ENCODE measurements around the gene GNAI2.
A peak's percentile ranks its signal among the peaks of the same experiment; 100 is the strongest.

GNAI2 gene

DNA sequence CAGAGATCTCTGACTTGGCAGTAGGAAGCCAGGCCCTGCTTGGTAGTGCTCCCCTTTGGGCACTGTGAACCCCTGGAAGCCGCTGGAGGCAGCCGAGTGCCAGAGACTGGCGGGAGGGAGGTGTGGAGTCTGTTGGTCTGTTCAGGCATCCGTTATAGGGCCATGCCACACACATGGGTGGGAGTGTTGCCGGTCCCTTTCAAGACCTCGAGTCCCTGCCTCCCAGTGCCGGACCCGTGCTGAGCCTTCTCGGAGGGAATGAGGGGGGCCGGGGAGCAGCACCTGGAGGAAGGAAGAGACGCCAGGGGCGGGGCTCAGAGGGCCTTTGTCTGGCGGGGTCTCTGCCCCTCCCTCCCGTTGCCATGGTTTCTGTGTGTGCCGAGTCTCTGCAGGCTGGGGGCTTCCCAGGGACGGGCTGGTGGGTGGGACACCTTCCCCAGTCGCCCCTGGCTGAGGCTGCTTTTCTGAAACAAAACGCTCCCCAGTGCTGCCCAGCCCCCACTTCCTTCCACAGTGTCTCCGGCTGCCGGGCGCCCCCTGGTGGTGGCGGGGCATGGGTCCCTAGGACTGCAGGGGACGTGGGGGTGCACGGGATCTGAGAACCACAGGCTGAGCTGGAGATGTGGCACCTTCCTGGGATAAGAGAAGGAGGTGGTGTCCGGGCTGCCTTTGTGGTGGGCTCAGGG is 10.0 kb downstream of the GNAI2 start:
- TF ChIP-seq, protein P1, sequence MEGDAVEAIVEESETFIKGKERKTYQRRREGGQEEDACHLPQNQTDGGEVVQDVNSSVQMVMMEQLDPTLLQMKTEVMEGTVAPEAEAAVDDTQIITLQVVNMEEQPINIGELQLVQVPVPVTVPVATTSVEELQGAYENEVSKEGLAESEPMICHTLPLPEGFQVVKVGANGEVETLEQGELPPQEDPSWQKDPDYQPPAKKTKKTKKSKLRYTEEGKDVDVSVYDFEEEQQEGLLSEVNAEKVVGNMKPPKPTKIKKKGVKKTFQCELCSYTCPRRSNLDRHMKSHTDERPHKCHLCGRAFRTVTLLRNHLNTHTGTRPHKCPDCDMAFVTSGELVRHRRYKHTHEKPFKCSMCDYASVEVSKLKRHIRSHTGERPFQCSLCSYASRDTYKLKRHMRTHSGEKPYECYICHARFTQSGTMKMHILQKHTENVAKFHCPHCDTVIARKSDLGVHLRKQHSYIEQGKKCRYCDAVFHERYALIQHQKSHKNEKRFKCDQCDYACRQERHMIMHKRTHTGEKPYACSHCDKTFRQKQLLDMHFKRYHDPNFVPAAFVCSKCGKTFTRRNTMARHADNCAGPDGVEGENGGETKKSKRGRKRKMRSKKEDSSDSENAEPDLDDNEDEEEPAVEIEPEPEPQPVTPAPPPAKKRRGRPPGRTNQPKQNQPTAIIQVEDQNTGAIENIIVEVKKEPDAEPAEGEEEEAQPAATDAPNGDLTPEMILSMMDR (IDR thresholded peaks at IDR 0.05; ENCODE audit: borderline replicate concordance, insufficient read depth, low read depth, low read length): peak; percentile 99
- peak overlapping the region; percentile 59 for H3K4me3 ChIP-seq (ENCODE audit: low read depth, low read length)

DNA sequence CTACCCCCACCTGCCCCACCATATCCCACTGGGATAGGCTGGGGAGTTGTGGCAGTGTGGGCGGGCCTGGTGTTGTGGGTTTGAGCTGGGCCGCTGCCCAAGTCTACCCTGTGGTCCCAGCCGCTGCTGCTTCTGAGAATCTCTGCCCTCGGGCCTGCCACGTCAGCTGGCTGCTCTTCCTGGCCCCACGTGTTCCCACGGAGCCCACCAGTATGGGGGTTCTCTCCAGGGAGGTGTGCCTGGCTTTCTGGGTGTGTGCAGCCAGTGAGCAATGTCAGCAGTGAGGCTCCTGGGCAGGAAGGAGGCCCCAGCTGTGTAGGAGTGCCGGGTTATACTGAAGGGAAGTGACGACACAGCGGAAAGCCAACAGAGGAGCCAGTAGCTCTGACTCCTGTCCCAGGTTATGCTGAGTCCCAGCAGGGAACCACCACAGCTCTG is 10.5 kb downstream of the GNAI2 start:
- peak overlapping the region; percentile 59 for H3K4me3 ChIP-seq (ENCODE audit: low read depth, low read length)
- TF ChIP-seq, protein P1 (IDR thresholded peaks at IDR 0.05; ENCODE audit: borderline replicate concordance, insufficient read depth, low read depth, low read length): no peak

DNA sequence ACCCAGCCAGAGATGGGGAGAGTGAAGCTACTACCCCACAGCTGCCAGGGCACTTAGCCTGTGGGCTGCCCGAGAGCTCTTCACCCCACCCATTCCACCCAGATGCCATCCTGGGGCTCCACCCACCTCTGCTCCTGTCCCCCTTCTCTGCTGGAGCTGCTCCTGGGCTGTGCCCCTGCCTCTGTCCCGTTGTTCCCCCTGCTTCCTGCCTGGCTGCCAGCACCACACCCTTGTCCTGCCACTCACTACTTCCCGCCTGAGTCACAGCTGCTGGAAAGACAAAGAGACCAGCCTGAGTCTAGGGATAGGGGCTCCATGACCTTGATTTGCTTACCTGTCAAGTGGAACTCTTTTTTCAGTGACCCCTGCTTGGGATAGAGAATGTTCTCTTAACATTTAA is 12.4 kb downstream of the GNAI2 start:
- TF ChIP-seq, protein P1 (IDR thresholded peaks at IDR 0.05; ENCODE audit: borderline replicate concordance, insufficient read depth, low read depth, low read length): no peak
- no peak overlapping the region for H3K4me3 ChIP-seq (ENCODE audit: low read depth, low read length)

GRCh38 chr3:50249457-50249856 is 13.5 kb downstream of the GNAI2 start:
- no peak overlapping the region for H3K4me3 ChIP-seq (ENCODE audit: low read depth, low read length)
- TF ChIP-seq, protein P1 (IDR thresholded peaks at IDR 0.05; ENCODE audit: borderline replicate concordance, insufficient read depth, low read depth, low read length): no peak

DNA sequence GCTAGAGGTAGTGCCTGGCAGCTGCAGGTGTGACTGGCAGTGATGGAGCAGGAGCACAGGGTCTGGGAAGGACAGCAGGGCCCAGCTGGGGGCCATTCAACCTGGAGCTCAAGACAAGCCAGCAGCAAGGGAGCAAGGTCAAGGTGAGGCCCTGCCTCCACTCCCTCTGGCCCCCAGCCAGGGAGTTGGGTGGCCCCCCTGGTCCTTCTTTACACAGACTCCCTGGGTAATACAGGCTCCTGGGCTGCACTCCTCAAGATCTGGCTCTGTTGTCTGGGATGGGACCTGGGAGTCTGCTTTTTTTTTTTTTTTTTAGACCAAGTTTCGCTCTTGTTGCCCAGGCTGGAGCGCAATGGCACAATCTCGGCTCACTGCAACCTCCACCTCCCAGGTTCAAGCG is 14.5 kb downstream of the GNAI2 start:
- H3K4me3 ChIP-seq (ENCODE audit: low read depth, low read length): no peak overlapping the region
- TF ChIP-seq, protein P1 (IDR thresholded peaks at IDR 0.05; ENCODE audit: borderline replicate concordance, insufficient read depth, low read depth, low read length): no peak

DNA sequence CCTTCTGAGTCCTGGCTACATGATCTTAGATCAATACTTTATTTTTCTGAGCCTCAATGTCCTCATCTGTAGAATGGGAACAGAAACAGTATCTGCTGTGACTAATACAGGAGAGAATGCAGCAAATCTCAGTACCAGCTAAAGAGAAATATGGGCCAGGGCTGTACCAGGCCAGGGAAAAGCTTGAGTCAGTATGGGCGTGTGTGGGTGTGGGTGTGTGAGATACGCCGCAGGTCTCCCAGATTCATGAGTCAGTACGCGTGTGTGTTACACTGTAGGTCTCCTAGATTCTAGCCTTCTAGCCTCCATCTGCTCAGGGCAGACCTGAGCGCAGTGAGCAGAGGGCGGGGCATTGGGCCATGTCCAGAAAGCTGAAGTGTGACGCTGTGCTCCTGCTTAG is 15.2 kb downstream of the GNAI2 start:
- TF ChIP-seq, protein P1 (IDR thresholded peaks at IDR 0.05; ENCODE audit: borderline replicate concordance, insufficient read depth, low read depth, low read length): no peak
- no peak overlapping the region for H3K4me3 ChIP-seq (ENCODE audit: low read depth, low read length)

DNA sequence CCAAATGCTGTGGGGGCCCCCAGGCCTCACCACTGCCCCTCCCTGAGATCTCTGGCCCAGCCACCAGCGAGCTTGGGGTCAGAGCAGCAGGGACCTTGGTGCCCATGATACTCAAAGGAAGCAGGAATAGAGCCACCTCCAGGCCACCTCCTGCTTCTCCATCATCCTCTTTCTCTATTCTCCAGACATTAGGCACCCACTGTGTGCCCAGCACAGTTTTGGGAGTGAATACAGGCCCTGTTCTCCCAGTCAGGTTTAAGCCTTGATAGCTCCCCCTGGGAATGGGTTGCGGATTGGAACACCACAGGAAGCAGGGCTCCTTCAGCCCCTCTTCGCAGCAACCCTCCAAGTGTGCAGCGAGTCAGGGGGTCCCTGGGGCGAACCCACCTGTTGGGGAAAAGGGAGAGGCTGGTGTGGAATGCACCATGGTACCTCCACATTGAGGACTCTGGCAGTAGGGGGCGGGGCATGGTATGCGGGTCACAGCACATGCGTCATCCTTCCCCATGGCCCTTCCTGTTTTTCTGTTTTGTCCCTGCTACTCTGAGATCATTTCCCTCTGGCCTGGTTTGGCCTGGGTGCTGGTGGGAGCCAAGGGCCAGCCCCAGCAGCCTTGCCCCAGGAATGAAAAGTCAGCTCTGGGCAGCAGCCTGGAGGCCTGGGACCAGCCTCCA is 18.7 kb downstream of the GNAI2 start:
- TF ChIP-seq, protein P1 (IDR thresholded peaks at IDR 0.05; ENCODE audit: borderline replicate concordance, insufficient read depth, low read depth, low read length): no peak
- H3K4me3 ChIP-seq (ENCODE audit: low read depth, low read length): no peak overlapping the region

Measured in GM12875 (cell line).